GM12864 (cell line): Measurements from ENCODE around the gene DRGX.

Source experiments
- DNase-seq: peaks from one replicate; pipeline ENCODE4 v3.0.0-alpha.2; 2011; ENCODE audit warnings: low read depth
- H3K4me3 ChIP-seq: 2 replicates; pipeline ENCODE4 v1.5.1; 2011; ENCODE audit warnings: mild to moderate bottlenecking, low read depth, low read length, control low read depth
- CTCF ChIP-seq: IDR thresholded peaks from 2 replicates; pipeline ENCODE4 v1.5.1; 2011; ENCODE audit warnings: low read depth, mild to moderate bottlenecking, moderate library complexity, low read length, control low read depth, inconsistent platforms; ENCODE audit errors: missing control alignments

The DRGX gene

GRCh38 chr10:49400365-49400764 lies 4.5 kb upstream of the DRGX start:
- H3K4me3 ChIP-seq, result no peak overlapping the region
- TF ChIP-seq CTCF, result no peak
- DNase-seq, result no peak

- no peak for DNase-seq
- no peak overlapping the region for H3K4me3 ChIP-seq
- no peak for TF ChIP-seq CTCF
Observed at GRCh38 chr10:49398986-49399385, 3.1 kb upstream of the DRGX start.

GRCh38 chr10:49398000-49398861 lies 2.3 kb upstream of the DRGX start:
- TF ChIP-seq CTCF, result no peak
- H3K4me3 ChIP-seq, result no peak overlapping the region
- DNase-seq, result no peak

- no peak overlapping the region for H3K4me3 ChIP-seq
- no peak for DNase-seq
- TF ChIP-seq CTCF, result no peak
Observed at GRCh38 chr10:49397036-49397999, 1.4 kb upstream of the DRGX start.

- no peak for DNase-seq
- H3K4me3 ChIP-seq, result no peak overlapping the region
- TF ChIP-seq CTCF, result no peak
Observed at GRCh38 chr10:49396666-49396999, 744 bp upstream of the DRGX start.

GRCh38 chr10:49394933-49395740 lies 752 bp downstream of the DRGX start:
- no peak for DNase-seq
- TF ChIP-seq CTCF, result no peak
- H3K4me3 ChIP-seq, result no peak overlapping the region
